HL-60 (cell line): ENCODE data around the gene CENPX.

Experiments used
- DNase-seq, 2 experiments: peaks; one replicate each; pipeline ENCODE4 v3.0.0-alpha.2; 2010 to 2020; ENCODE audit warnings: low read depth in 1 of 2, low spot score in 1 of 2
- H3K27ac ChIP-seq: fragments of 250-450 bp; sonication (Bioruptor Pico); replicated peaks from 2 replicates; pipeline ENCODE4 v1.5.1; 2020; ENCODE audit warnings: mild to moderate bottlenecking, moderate library complexity
- H3K27me3 ChIP-seq: fragments of 250-450 bp; sonication (Bioruptor Pico); 2 replicates; pipeline ENCODE4 v1.5.1; 2021; ENCODE audit warnings: mild to moderate bottlenecking, moderate library complexity; ENCODE audit not compliant: insufficient read depth, poor library complexity, severe bottlenecking
- H3K4me3 ChIP-seq: replicated peaks from 2 replicates; pipeline ENCODE4 v1.5.1; 2011; ENCODE audit warnings: mild to moderate bottlenecking, control low read depth, low read length; ENCODE audit not compliant: insufficient read depth
- CTCF ChIP-seq: IDR thresholded peaks from one replicate; pipeline ENCODE4 v1.5.1; 2011; ENCODE audit warnings: low read length, control low read depth, inconsistent platforms; ENCODE audit not compliant: insufficient read depth
- GABPA ChIP-seq: IDR thresholded peaks from 2 replicates; pipeline ENCODE4 v1.6.1; 2012; ENCODE audit warnings: low read depth
- POLR2AphosphoS5 ChIP-seq: IDR thresholded peaks from 2 replicates; pipeline ENCODE4 v1.6.1; 2012; ENCODE audit warnings: low read depth
- REST ChIP-seq: IDR thresholded peaks from 2 replicates; pipeline ENCODE4 v1.6.1; 2012; ENCODE audit warnings: low read depth; ENCODE audit not compliant: insufficient replicate concordance
- SPI1 ChIP-seq: IDR thresholded peaks from 2 replicates; pipeline ENCODE4 v1.6.1; 2012; ENCODE audit warnings: low read depth, mild to moderate bottlenecking, borderline replicate concordance

CENPX gene

GRCh38 chr17:82016061-82016874 lies 6.4 kb downstream of the CENPX start:
- Histone ChIP-seq H3K4me3 (no peak overlapping the region), H3K27me3 (no peaks in the 10 kb centered on the region), H3K27ac (no peak overlapping the region)
- no peak for TF ChIP-seq REST
- no peak for TF ChIP-seq POLR2AphosphoS5
- TF ChIP-seq CTCF = no peak
- no peak for TF ChIP-seq SPI1
- no peak for TF ChIP-seq GABPA
- DNase-seq = no peak

GRCh38 chr17:82015311-82015971 lies 7.2 kb downstream of the CENPX start:
- Histone ChIP-seq H3K4me3 (no peak overlapping the region), H3K27me3 (no peaks in the 10 kb centered on the region), H3K27ac (no peak overlapping the region)
- no peak for DNase-seq
- no peak for TF ChIP-seq REST
- TF ChIP-seq POLR2AphosphoS5 = no peak
- TF ChIP-seq SPI1 = no peak
- TF ChIP-seq CTCF = no peak
- no peak for TF ChIP-seq GABPA

- H3K27ac ChIP-seq = no peak overlapping the region
- DNase-seq = no peak
- no peak overlapping the region for H3K4me3 ChIP-seq
- no peaks in the 10 kb centered on the region for H3K27me3 ChIP-seq
- no peak for TF ChIP-seq SPI1
Observed at GRCh38 chr17:82014971-82015310, 7.7 kb downstream of the CENPX start.

- no peak overlapping the region for H3K4me3 ChIP-seq
- TF ChIP-seq SPI1 = no peak
- TF ChIP-seq POLR2AphosphoS5 = no peak
- TF ChIP-seq GABPA = no peak
- no peak for TF ChIP-seq CTCF
- TF ChIP-seq REST = no peak
- no peak for DNase-seq
- no peak overlapping the region for H3K27ac ChIP-seq
- no peaks in the 10 kb centered on the region for H3K27me3 ChIP-seq
Observed at GRCh38 chr17:82014432-82014831, 8.2 kb downstream of the CENPX start.
